Osteocyte (in vitro differentiated cells): ENCODE measurements around the gene TPRA1. TPM values are rescaled to one million over a fixed set of nuclear protein-coding genes. Genes with fewer than 3 reads are reported as not detected.

ENCODE experiments used
- DNase-seq: peaks from one replicate; pipeline ENCODE4 v3.0.0; 2021; ENCODE audit warnings: mixed read lengths; ENCODE audit not compliant: unreplicated experiment; ENCODE audit errors: extremely low spot score
- H3K27ac Mint-ChIP-seq: one replicate; pipeline ENCODE4 v1.8.0; 2021; ENCODE audit warnings: mild to moderate bottlenecking, mixed read lengths; ENCODE audit not compliant: unreplicated experiment
- H3K27me3 Mint-ChIP-seq: one replicate; pipeline ENCODE4 v1.8.0; 2021; ENCODE audit warnings: mixed read lengths; ENCODE audit not compliant: unreplicated experiment
- H3K36me3 Mint-ChIP-seq: one replicate; pipeline ENCODE4 v1.8.0; 2021; ENCODE audit warnings: mixed read lengths; ENCODE audit not compliant: unreplicated experiment
- H3K4me1 Mint-ChIP-seq: one replicate; pipeline ENCODE4 v1.8.0; 2021; ENCODE audit warnings: mixed read lengths; ENCODE audit not compliant: unreplicated experiment
- H3K4me3 Mint-ChIP-seq: one replicate; pipeline ENCODE4 v1.8.0; 2021; ENCODE audit warnings: mild to moderate bottlenecking, moderate library complexity, mixed read lengths; ENCODE audit not compliant: unreplicated experiment
- H3K9me3 Mint-ChIP-seq: one replicate; pipeline ENCODE4 v1.8.0; 2021; ENCODE audit warnings: mixed read lengths; ENCODE audit not compliant: unreplicated experiment
- total RNA-seq: library from RNA; stranded (reverse); gene quantifications from 2 replicates; pipeline ENCODE4 v1.2.1, GENCODE V29; 2021
- TF ChIP-seq, protein P1 (sequence below): fragments of 200-600 bp; sonication (generic); IDR thresholded peaks from 2 replicates; pipeline ENCODE4 v1.5.0; 2021; ENCODE audit warnings: antibody characterized with exemption, mild to moderate bottlenecking, moderate library complexity

The TPRA1 gene
- total RNA-seq, 1 donor from 2014 or later: 49.7 TPM

DNA sequence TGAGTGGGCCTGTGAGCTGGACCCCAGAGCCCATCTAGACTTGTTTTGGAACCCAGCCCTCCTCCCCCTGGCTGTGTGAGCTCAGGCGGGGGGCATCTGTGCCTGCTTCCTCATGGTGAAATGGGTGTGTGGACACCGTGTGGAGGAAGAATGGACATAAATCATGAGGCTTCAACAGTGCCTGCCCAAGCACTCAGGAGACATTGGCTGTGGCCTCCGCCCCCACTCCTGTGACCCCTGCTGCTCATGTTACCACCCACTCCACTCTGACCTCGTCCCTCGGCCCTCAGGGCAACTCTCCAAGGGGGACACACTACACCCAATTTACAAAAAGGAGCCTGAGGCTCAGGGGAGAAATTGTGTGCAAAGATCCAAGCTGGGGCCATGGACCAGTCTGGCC, 16.6 kb downstream of the TPRA1 start:
- no peak for DNase-seq

DNA sequence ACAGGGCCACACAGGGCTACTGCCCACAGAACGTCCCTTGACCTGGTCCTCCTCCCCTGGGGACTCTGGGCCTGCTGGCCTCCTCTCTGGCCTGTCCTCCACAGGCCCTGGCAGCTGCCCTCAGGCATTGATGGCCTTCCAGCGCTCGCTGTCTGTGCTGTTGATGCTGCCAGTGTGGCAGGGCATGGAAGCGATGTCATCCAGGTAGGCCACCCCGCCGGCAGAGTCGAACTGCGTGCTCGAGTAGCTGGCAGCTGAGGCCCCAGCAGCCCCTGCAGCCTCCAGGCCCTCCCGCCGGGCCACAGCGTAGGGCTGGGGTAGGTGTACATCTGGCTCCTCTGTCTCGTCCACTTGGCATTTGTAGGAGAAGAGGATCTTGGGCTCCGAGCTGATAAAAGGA, 17.1 kb downstream of the TPRA1 start:
- Mint-ChIP-seq H3K4me1 (peaks cover 10% of the 10 kb centered on the region), H3K27ac (no peak overlapping the region), H3K27me3 (no peaks in the 10 kb centered on the region), H3K36me3 (peaks cover 28% of the 10 kb centered on the region), H3K4me3 (no peak overlapping the region), H3K9me3 (no peaks in the 10 kb centered on the region)
- no peak for DNase-seq
- TF ChIP-seq, protein P1, sequence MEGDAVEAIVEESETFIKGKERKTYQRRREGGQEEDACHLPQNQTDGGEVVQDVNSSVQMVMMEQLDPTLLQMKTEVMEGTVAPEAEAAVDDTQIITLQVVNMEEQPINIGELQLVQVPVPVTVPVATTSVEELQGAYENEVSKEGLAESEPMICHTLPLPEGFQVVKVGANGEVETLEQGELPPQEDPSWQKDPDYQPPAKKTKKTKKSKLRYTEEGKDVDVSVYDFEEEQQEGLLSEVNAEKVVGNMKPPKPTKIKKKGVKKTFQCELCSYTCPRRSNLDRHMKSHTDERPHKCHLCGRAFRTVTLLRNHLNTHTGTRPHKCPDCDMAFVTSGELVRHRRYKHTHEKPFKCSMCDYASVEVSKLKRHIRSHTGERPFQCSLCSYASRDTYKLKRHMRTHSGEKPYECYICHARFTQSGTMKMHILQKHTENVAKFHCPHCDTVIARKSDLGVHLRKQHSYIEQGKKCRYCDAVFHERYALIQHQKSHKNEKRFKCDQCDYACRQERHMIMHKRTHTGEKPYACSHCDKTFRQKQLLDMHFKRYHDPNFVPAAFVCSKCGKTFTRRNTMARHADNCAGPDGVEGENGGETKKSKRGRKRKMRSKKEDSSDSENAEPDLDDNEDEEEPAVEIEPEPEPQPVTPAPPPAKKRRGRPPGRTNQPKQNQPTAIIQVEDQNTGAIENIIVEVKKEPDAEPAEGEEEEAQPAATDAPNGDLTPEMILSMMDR: no peak

More for the DNA sequence above, 16.6 kb downstream of the TPRA1 start:
- no peak overlapping the region for H3K4me3 Mint-ChIP-seq
- no peaks in the 10 kb centered on the region for H3K27me3 Mint-ChIP-seq
- no peak overlapping the region for H3K27ac Mint-ChIP-seq
- H3K9me3 Mint-ChIP-seq: no peaks in the 10 kb centered on the region
- H3K36me3 Mint-ChIP-seq: peaks cover 28% of the 10 kb centered on the region
- TF ChIP-seq, protein P1: no peak
- peaks cover 10% of the 10 kb centered on the region for H3K4me1 Mint-ChIP-seq

DNA sequence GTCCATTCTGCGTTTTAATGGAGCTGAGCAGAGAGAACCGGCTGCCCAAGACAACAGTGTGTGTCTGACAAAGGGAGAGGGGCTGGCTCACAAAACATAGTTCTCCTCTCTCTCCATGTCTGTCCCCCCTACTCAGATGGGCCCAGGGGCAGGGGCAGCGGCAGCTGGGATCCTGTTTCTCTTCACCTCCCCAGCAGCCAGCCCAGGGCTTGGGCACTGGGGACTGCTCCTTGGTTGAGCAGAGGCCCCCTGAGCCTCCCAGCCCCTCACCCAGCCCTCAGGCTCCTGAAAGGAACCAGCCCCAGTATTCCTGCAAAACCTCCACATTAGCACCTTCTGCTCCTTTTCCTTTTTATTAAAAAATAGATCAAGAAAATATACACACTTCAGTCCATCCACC, 17.8 kb downstream of the TPRA1 start:
- Mint-ChIP-seq H3K36me3 (peaks cover 28% of the 10 kb centered on the region), H3K9me3 (no peaks in the 10 kb centered on the region), H3K4me3 (no peak overlapping the region), H3K27ac (no peak overlapping the region), H3K4me1 (peaks cover 10% of the 10 kb centered on the region), H3K27me3 (no peaks in the 10 kb centered on the region)
- TF ChIP-seq, protein P1: no peak
- no peak for DNase-seq

DNA sequence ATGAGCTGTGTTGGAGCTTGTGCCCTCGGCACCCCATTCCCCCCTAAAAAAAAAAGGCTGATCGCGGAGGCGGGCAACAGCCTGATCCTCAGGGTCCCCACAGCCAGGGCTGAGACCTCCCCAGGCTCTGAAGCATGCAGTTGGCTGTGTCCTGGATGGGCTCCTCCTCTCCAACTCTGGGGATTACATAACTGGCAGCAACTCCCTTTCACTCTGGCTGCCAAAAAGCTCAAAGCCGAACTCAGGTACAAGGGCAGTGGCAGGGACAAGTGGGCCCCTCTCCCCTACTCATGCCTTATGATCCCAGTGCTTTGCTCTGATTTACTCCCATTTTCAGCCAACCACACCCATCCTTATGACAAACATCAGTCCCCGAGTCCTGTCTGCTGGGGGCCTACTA, 18.3 kb downstream of the TPRA1 start:
- no peaks in the 10 kb centered on the region for H3K27me3 Mint-ChIP-seq
- H3K27ac Mint-ChIP-seq: no peak overlapping the region
- peaks cover 28% of the 10 kb centered on the region for H3K36me3 Mint-ChIP-seq
- no peak for DNase-seq
- H3K9me3 Mint-ChIP-seq: no peaks in the 10 kb centered on the region
- TF ChIP-seq, protein P1: no peak
- no peak overlapping the region for H3K4me3 Mint-ChIP-seq
- H3K4me1 Mint-ChIP-seq: peaks cover 10% of the 10 kb centered on the region

DNA sequence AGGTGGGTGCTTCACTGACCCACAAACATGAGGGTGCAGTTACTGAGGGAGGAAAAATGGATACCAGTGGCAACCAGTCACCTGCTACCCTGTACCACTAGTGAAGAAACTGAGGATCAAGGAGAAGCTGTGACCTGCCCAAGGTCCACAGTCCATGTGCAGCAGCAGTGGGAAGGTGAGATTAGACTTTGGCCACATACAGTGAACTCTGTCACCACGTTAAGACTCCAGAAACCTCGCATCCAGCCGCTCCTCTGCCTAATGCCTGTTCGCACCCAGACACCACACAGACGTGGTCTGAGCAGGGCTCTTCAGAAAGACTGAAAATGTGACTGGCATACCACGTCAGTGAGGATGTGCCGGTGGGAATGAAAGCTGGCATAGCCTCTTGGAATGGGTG, 20.0 kb downstream of the TPRA1 start:
- Mint-ChIP-seq H3K27me3 (no peaks in the 10 kb centered on the region), H3K36me3 (peaks cover 26% of the 10 kb centered on the region), H3K4me3 (no peak overlapping the region), H3K4me1 (peaks cover 8% of the 10 kb centered on the region), H3K9me3 (no peaks in the 10 kb centered on the region), H3K27ac (no peak overlapping the region)
- TF ChIP-seq, protein P1: no peak
- DNase-seq: no peak
